Astrocyte (in vitro differentiated cells and primary cell): Measurements from ENCODE around the gene PDLIM7.

Source experiments
- CTCF ChIP-seq: IDR thresholded peaks from 2 replicates; pipeline ENCODE4 v1.5.1; 2011; ENCODE audit warnings: low read depth, mild to moderate bottlenecking, inconsistent platforms, low read length, moderate library complexity; ENCODE audit not compliant: insufficient read depth
- EZH2 ChIP-seq: IDR thresholded peaks from 2 replicates; pipeline ENCODE4 v1.6.1; 2012; ENCODE audit warnings: mild to moderate bottlenecking, low read length, inconsistent platforms; ENCODE audit not compliant: insufficient read depth

- no peak for TF ChIP-seq EZH2
- TF ChIP-seq CTCF: no peak
These were observed 30.0 kb downstream of the PDLIM7 start for GRCh38 chr5:177467436-177467835.
